ENCODE results near the gene ADD2.
"Not testable (repeated sequence)": the region's sequence is repeated elsewhere in the genome, so short reads cannot be mapped to it uniquely, and the experiment has no call there.

ADD2 gene

GRCh38 chr2:70767699-70768589 lies at the start of gene ADD2:
TSS of gene ADD2 (minus strand) at chr2:70768200. CDS start at chr2:70706408, 61,792 bp downstream.
- DNase-seq (ENCODE audit: low spot score in 2 of 2) (peak; percentile 22 to 72), ATAC-seq (peak; percentile 81)
- no peaks in the 10 kb centered on the region for H3K36me3 Mint-ChIP-seq
- no peak within 1 kb of the TSS for H3K27ac Mint-ChIP-seq
- H3K4me1 Mint-ChIP-seq = peaks cover 25% of the 10 kb centered on the region
- H3K9me3 Mint-ChIP-seq = no peaks in the 10 kb centered on the region
- H3K4me3 Mint-ChIP-seq = peak within 1 kb of the TSS; percentile 76

GRCh38 chr2:70817284-70817954 lies 49.4 kb upstream of the ADD2 start:
- ATAC-seq (peak; percentile 69), DNase-seq (ENCODE audit: low spot score in 2 of 2) (peak in 1 of 2 donors; percentile 60)
- Mint-ChIP-seq H3K27ac (no peak overlapping the region), H3K9me3 (no peaks in the 10 kb centered on the region), H3K4me3 (no peak overlapping the region), H3K4me1 (peaks cover 9% of the 10 kb centered on the region), H3K36me3 (no peaks in the 10 kb centered on the region)

- ATAC-seq = no peak
- Mint-ChIP-seq H3K4me3 (no peak overlapping the region), H3K27ac (no peak overlapping the region), H3K9me3 (no peaks in the 10 kb centered on the region), H3K36me3 (no peaks in the 10 kb centered on the region), H3K4me1 (peaks cover 7% of the 10 kb centered on the region)
- DNase-seq (ENCODE audit: low spot score in 2 of 2) = no peak
Observed at GRCh38 chr2:70816726-70817125, 48.7 kb upstream of the ADD2 start.

GRCh38 chr2:70808983-70809958 lies 41.3 kb upstream of the ADD2 start:
- Mint-ChIP-seq H3K4me3 (no peak overlapping the region), H3K27ac (no peak overlapping the region), H3K9me3 (no peaks in the 10 kb centered on the region), H3K4me1 (peaks cover 5% of the 10 kb centered on the region), H3K36me3 (no peaks in the 10 kb centered on the region)
- DNase-seq (ENCODE audit: low spot score in 2 of 2) (no peak), ATAC-seq (no peak)

- no peaks in the 10 kb centered on the region for H3K36me3 Mint-ChIP-seq
- H3K4me3 Mint-ChIP-seq = no peak overlapping the region
- no peaks in the 10 kb centered on the region for H3K9me3 Mint-ChIP-seq
- no peak for ATAC-seq
- no peak for DNase-seq (ENCODE audit: low spot score in 2 of 2)
- H3K27ac Mint-ChIP-seq = no peak overlapping the region
- peaks cover 5% of the 10 kb centered on the region for H3K4me1 Mint-ChIP-seq
Observed at GRCh38 chr2:70807828-70808118, 39.8 kb upstream of the ADD2 start.

- no peaks in the 10 kb centered on the region for H3K9me3 Mint-ChIP-seq
- H3K4me3 Mint-ChIP-seq = no peak overlapping the region
- ATAC-seq (no peak), DNase-seq (ENCODE audit: low spot score in 2 of 2) (no peak)
- H3K4me1 Mint-ChIP-seq = peaks cover 5% of the 10 kb centered on the region
- H3K36me3 Mint-ChIP-seq = no peaks in the 10 kb centered on the region
- no peak overlapping the region for H3K27ac Mint-ChIP-seq
Observed at GRCh38 chr2:70807102-70807827, 39.3 kb upstream of the ADD2 start.

- DNase-seq (ENCODE audit: low spot score in 2 of 2) (no peak), ATAC-seq (no peak)
- Mint-ChIP-seq H3K27ac (no peak overlapping the region), H3K4me3 (no peak overlapping the region), H3K4me1 (peaks cover 5% of the 10 kb centered on the region), H3K36me3 (no peaks in the 10 kb centered on the region), H3K9me3 (no peaks in the 10 kb centered on the region)
Observed at GRCh38 chr2:70806620-70807019, 38.6 kb upstream of the ADD2 start.

GRCh38 chr2:70806013-70806412 lies 38.0 kb upstream of the ADD2 start:
- Mint-ChIP-seq H3K36me3 (no peaks in the 10 kb centered on the region), H3K4me1 (peaks cover 5% of the 10 kb centered on the region), H3K4me3 (no peak overlapping the region), H3K27ac (no peak overlapping the region), H3K9me3 (no peaks in the 10 kb centered on the region)
- ATAC-seq = no peak
- no peak for DNase-seq (ENCODE audit: low spot score in 2 of 2)

GRCh38 chr2:70801607-70802263 lies 33.7 kb upstream of the ADD2 start:
- Mint-ChIP-seq H3K4me1 (no peaks in the 10 kb centered on the region), H3K36me3 (no peaks in the 10 kb centered on the region), H3K4me3 (no peak overlapping the region), H3K9me3 (peaks cover 5% of the 10 kb centered on the region), H3K27ac (no peak overlapping the region)
- no peak for DNase-seq (ENCODE audit: low spot score in 2 of 2)
- no peak for ATAC-seq

GRCh38 chr2:70799706-70800105 lies 31.7 kb upstream of the ADD2 start:
- Mint-ChIP-seq H3K4me3 (no peak overlapping the region), H3K27ac (no peak overlapping the region)
- no peak for ATAC-seq

GRCh38 chr2:70797996-70798395 lies 30.0 kb upstream of the ADD2 start:
- DNase-seq (ENCODE audit: low spot score in 2 of 2); H3K4me3 Mint-ChIP-seq; H3K36me3 Mint-ChIP-seq; H3K9me3 Mint-ChIP-seq; ATAC-seq; H3K4me1 Mint-ChIP-seq; H3K27ac Mint-ChIP-seq: not testable (repeated sequence)

More at GRCh38 chr2:70799706-70800105, 31.7 kb upstream of the ADD2 start:
- Mint-ChIP-seq H3K9me3 (peaks cover 5% of the 10 kb centered on the region), H3K4me1 (no peaks in the 10 kb centered on the region), H3K36me3 (no peaks in the 10 kb centered on the region)
- no peak for DNase-seq (ENCODE audit: low spot score in 2 of 2)

- H3K4me3 Mint-ChIP-seq = no peak overlapping the region
- ATAC-seq = no peak
- H3K4me1 Mint-ChIP-seq = no peaks in the 10 kb centered on the region
Observed at GRCh38 chr2:70797506-70797905, 29.5 kb upstream of the ADD2 start.

GRCh38 chr2:70796262-70796661 lies 28.3 kb upstream of the ADD2 start:
- no peak for ATAC-seq
- no peak overlapping the region for H3K27ac Mint-ChIP-seq
- no peak overlapping the region for H3K4me3 Mint-ChIP-seq
- H3K4me1 Mint-ChIP-seq = no peaks in the 10 kb centered on the region
- peaks cover 5% of the 10 kb centered on the region for H3K9me3 Mint-ChIP-seq
- no peaks in the 10 kb centered on the region for H3K36me3 Mint-ChIP-seq
- DNase-seq (ENCODE audit: low spot score in 2 of 2) = no peak

More at GRCh38 chr2:70797506-70797905, 29.5 kb upstream of the ADD2 start:
- Mint-ChIP-seq H3K9me3 (peaks cover 5% of the 10 kb centered on the region), H3K36me3 (no peaks in the 10 kb centered on the region), H3K27ac (no peak overlapping the region)
- no peak for DNase-seq (ENCODE audit: low spot score in 2 of 2)
